Calu3 (cell line): ENCODE results near the gene TSHZ3. TPM values are rescaled to one million over a fixed set of nuclear protein-coding genes. Genes with fewer than 3 reads are reported as not detected.

Source experiments
- BruUV-seq: library from RNA; stranded (reverse); fragments of 400-500 nt; replicated peaks from 2 replicates; lab custom pipeline; 2021; lab: Mats Ljungman, UMichigan
- CTCF ChIA-PET: fragments of 300-600 bp; sonication (Branson Sonifier 250); formaldehyde crosslinking; loops from one replicate; lab custom pipeline; 2022; ENCODE audit warnings: antibody characterized with exemption; lab: Charles Lee
- DNase-seq: peaks from one replicate; pipeline ENCODE4 v3.0.0; 2022
- H3K27ac Mint-ChIP-seq: one replicate; pipeline ENCODE4 v1.8.0; 2022; ENCODE audit warnings: mixed read lengths; ENCODE audit not compliant: unreplicated experiment
- H3K27me3 Mint-ChIP-seq: one replicate; pipeline ENCODE4 v1.8.0; 2022; ENCODE audit warnings: mixed read lengths; ENCODE audit not compliant: unreplicated experiment
- H3K36me3 Mint-ChIP-seq: one replicate; pipeline ENCODE4 v1.8.0; 2022; ENCODE audit warnings: mild to moderate bottlenecking, moderate library complexity, mixed read lengths; ENCODE audit not compliant: insufficient read depth, unreplicated experiment
- H3K4me1 Mint-ChIP-seq: one replicate; pipeline ENCODE4 v1.8.0; 2022; ENCODE audit warnings: mild to moderate bottlenecking, low read depth, mixed read lengths; ENCODE audit not compliant: unreplicated experiment
- H3K4me3 Mint-ChIP-seq: one replicate; pipeline ENCODE4 v1.8.0; 2022; ENCODE audit warnings: mild to moderate bottlenecking, low read depth, moderate library complexity, mixed read lengths; ENCODE audit not compliant: unreplicated experiment
- H3K9me3 Mint-ChIP-seq: one replicate; pipeline ENCODE4 v1.8.0; 2022; ENCODE audit warnings: low read depth, mixed read lengths; ENCODE audit not compliant: unreplicated experiment
- CTCF ChIP-seq: fragments of 200-600 bp; IDR thresholded peaks from one replicate; pipeline ENCODE4 v1.8.0; 2022; ENCODE audit warnings: antibody characterized with exemption; ENCODE audit not compliant: unreplicated experiment
- intact Hi-C: fragments of 100-400 bp; cut with micrococcal nuclease; formaldehyde crosslinking; loops from one replicate; pipeline ENCODE4 v1.10.0; 2022; ENCODE audit not compliant: unreplicated experiment
- total RNA-seq: library from RNA; stranded (reverse); gene quantifications from 2 replicates; pipeline ENCODE4 v1.2.3, GENCODE V29; 2022

TSHZ3 gene
- total RNA-seq, 1 experiment from 2014 or later = not detected

- Mint-ChIP-seq H3K27me3 (no peaks in the 10 kb centered on the region), H3K27ac (no peak overlapping the region), H3K4me1 (no peaks in the 10 kb centered on the region), H3K9me3 (peaks cover 18% of the 10 kb centered on the region), H3K36me3 (no peaks in the 10 kb centered on the region), H3K4me3 (no peak overlapping the region)
- CTCF ChIA-PET = interaction anchor here (0.7 kb wide), 1 partner anchor 1533 kb away, joined by 4 read pairs; no protein-coding TSS in a partner anchor
- no peak for TF ChIP-seq CTCF
- BruUV-seq = no TSS peak
- intact Hi-C loops = no loop called here
- DNase-seq = no peak
These were observed 52.4 kb downstream of the TSHZ3 start for GRCh38 chr19:31296741-31297390.

- no TSS peak for BruUV-seq
- Mint-ChIP-seq H3K4me3 (no peak overlapping the region), H3K27me3 (no peaks in the 10 kb centered on the region), H3K36me3 (no peaks in the 10 kb centered on the region), H3K4me1 (no peaks in the 10 kb centered on the region), H3K9me3 (peaks cover 22% of the 10 kb centered on the region), H3K27ac (no peak overlapping the region)
- TF ChIP-seq CTCF = no peak
- intact Hi-C loops = no loop called here
- no peak for DNase-seq
- CTCF ChIA-PET = no interaction called here
These were observed 55.0 kb downstream of the TSHZ3 start for GRCh38 chr19:31294189-31294588.

GRCh38 chr19:31292639-31293185 lies 56.5 kb downstream of the TSHZ3 start:
- H3K4me3 Mint-ChIP-seq = no peak overlapping the region
- no peak for TF ChIP-seq CTCF
- no peak for DNase-seq
- H3K27me3 Mint-ChIP-seq = no peaks in the 10 kb centered on the region
- intact Hi-C loops = no loop called here
- CTCF ChIA-PET = no interaction called here
- peaks cover 19% of the 10 kb centered on the region for H3K9me3 Mint-ChIP-seq
- BruUV-seq = no TSS peak
- no peak overlapping the region for H3K27ac Mint-ChIP-seq
- H3K4me1 Mint-ChIP-seq = no peaks in the 10 kb centered on the region
- H3K36me3 Mint-ChIP-seq = no peaks in the 10 kb centered on the region

GRCh38 chr19:31290931-31291590 lies 58.2 kb downstream of the TSHZ3 start:
- DNase-seq = no peak
- CTCF ChIA-PET = no interaction called here
- intact Hi-C loops = no loop called here
- H3K36me3 Mint-ChIP-seq = no peaks in the 10 kb centered on the region
- H3K27me3 Mint-ChIP-seq = no peaks in the 10 kb centered on the region
- no peak overlapping the region for H3K27ac Mint-ChIP-seq
- TF ChIP-seq CTCF = no peak
- no peak overlapping the region for H3K4me3 Mint-ChIP-seq
- no peaks in the 10 kb centered on the region for H3K4me1 Mint-ChIP-seq
- H3K9me3 Mint-ChIP-seq = peaks cover 23% of the 10 kb centered on the region
- BruUV-seq = no TSS peak
